Sigmoid colon (tissue), 4 donors: ENCODE results near the gene TNFRSF13B.
"Not testable (repeated sequence)": the region's sequence is repeated elsewhere in the genome, so short reads cannot be mapped to it uniquely, and the experiment has no call there.

Experiments
- EP300 ChIP-seq, 4 donors: sonication (generic); formaldehyde crosslinking; IDR thresholded peaks; one replicate each; pipeline ENCODE4 v1.6.1; 2017; ENCODE audit warnings: antibody characterized with exemption in 4 of 4
- POLR2A ChIP-seq, 2 donors: fragments of 450-650 bp; IDR thresholded peaks; one replicate each; pipeline ENCODE4 v1.6.1; 2016; ENCODE audit warnings: antibody characterized with exemption in 2 of 2, mild to moderate bottlenecking in 2 of 2, moderate library complexity in 2 of 2
- POLR2AphosphoS5 ChIP-seq, 4 donors: sonication (generic); formaldehyde crosslinking; IDR thresholded peaks; one replicate each; pipeline ENCODE4 v1.6.1; 2017; ENCODE audit warnings: antibody characterized with exemption in 4 of 4
- TF ChIP-seq, protein P1 (sequence below), 4 experiments: fragments of 450-650 bp in 3 of 4; fragments of 200-600 bp in 1 of 4; IDR thresholded peaks; one replicate each; pipeline ENCODE4 v1.5.1; 2016 to 2019; ENCODE audit warnings: antibody characterized with exemption in 4 of 4, mild to moderate bottlenecking in 3 of 4, moderate library complexity in 2 of 4

DNA sequence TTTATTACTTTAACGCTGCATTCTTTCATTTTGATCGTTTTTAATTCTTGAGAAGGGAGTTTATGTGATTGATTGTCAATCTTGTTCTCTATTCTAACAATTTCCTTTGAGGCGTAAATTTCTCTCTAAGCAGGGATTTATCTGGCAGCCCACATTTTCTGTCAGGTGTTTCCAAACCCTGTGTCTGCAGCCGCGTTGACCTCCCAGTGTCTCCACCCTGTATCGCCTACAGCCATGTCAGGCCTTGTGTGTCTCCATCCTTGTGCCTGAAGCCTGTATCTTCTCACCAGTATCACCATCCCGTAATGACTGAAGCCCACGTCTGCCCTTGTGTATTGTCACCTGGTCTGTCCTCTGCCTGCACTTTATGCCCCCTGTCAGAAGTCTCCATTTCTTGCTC is 75.7 kb downstream of the TNFRSF13B start:
- not testable (repeated sequence) for TF ChIP-seq POLR2AphosphoS5, POLR2A, EP300 (IDR thresholded peaks at IDR 0.05)
- TF ChIP-seq, protein P1, sequence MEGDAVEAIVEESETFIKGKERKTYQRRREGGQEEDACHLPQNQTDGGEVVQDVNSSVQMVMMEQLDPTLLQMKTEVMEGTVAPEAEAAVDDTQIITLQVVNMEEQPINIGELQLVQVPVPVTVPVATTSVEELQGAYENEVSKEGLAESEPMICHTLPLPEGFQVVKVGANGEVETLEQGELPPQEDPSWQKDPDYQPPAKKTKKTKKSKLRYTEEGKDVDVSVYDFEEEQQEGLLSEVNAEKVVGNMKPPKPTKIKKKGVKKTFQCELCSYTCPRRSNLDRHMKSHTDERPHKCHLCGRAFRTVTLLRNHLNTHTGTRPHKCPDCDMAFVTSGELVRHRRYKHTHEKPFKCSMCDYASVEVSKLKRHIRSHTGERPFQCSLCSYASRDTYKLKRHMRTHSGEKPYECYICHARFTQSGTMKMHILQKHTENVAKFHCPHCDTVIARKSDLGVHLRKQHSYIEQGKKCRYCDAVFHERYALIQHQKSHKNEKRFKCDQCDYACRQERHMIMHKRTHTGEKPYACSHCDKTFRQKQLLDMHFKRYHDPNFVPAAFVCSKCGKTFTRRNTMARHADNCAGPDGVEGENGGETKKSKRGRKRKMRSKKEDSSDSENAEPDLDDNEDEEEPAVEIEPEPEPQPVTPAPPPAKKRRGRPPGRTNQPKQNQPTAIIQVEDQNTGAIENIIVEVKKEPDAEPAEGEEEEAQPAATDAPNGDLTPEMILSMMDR (IDR thresholded peaks at IDR 0.05) = not testable (repeated sequence)
